Osteocyte (in vitro differentiated cells): ENCODE data around the gene RHCG. TPM values are rescaled to one million over a fixed set of nuclear protein-coding genes. Genes with fewer than 3 reads are reported as not detected.

ENCODE experiments used
- DNase-seq: peaks from one replicate; pipeline ENCODE4 v3.0.0; 2021; ENCODE audit warnings: mixed read lengths; ENCODE audit not compliant: unreplicated experiment; ENCODE audit errors: extremely low spot score
- H3K27ac Mint-ChIP-seq: one replicate; pipeline ENCODE4 v1.8.0; 2021; ENCODE audit warnings: mild to moderate bottlenecking, mixed read lengths; ENCODE audit not compliant: unreplicated experiment
- H3K27me3 Mint-ChIP-seq: one replicate; pipeline ENCODE4 v1.8.0; 2021; ENCODE audit warnings: mixed read lengths; ENCODE audit not compliant: unreplicated experiment
- H3K36me3 Mint-ChIP-seq: one replicate; pipeline ENCODE4 v1.8.0; 2021; ENCODE audit warnings: mixed read lengths; ENCODE audit not compliant: unreplicated experiment
- H3K4me1 Mint-ChIP-seq: one replicate; pipeline ENCODE4 v1.8.0; 2021; ENCODE audit warnings: mixed read lengths; ENCODE audit not compliant: unreplicated experiment
- H3K4me3 Mint-ChIP-seq: one replicate; pipeline ENCODE4 v1.8.0; 2021; ENCODE audit warnings: mild to moderate bottlenecking, moderate library complexity, mixed read lengths; ENCODE audit not compliant: unreplicated experiment
- H3K9me3 Mint-ChIP-seq: one replicate; pipeline ENCODE4 v1.8.0; 2021; ENCODE audit warnings: mixed read lengths; ENCODE audit not compliant: unreplicated experiment
- CTCF ChIP-seq: fragments of 200-600 bp; sonication (generic); IDR thresholded peaks from 2 replicates; pipeline ENCODE4 v1.5.0; 2021; ENCODE audit warnings: antibody characterized with exemption, mild to moderate bottlenecking, moderate library complexity
- total RNA-seq: library from RNA; stranded (reverse); gene quantifications from 2 replicates; pipeline ENCODE4 v1.2.1, GENCODE V29; 2021

Gene RHCG
- total RNA-seq, 1 donor from 2014 or later: not detected

DNA sequence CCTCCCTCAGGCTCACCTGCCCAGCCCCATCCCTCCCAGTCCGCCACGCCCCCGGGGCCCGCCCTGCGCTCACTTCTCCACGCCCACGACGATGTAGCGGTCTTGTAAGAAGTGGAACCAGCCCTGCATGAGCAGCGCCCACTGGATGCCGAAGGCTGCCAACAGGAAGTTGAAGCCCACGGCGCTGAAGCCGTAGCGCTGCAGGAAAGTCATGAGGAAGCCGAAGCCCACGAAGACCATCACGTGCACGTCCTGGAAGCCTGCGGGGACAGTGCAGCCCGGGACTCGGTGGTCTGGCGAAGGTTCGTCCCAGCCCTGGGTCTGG, 9.7 kb downstream of the RHCG start:
- no peak for TF ChIP-seq CTCF
- H3K27me3 Mint-ChIP-seq: peaks cover 52% of the 10 kb centered on the region

DNA sequence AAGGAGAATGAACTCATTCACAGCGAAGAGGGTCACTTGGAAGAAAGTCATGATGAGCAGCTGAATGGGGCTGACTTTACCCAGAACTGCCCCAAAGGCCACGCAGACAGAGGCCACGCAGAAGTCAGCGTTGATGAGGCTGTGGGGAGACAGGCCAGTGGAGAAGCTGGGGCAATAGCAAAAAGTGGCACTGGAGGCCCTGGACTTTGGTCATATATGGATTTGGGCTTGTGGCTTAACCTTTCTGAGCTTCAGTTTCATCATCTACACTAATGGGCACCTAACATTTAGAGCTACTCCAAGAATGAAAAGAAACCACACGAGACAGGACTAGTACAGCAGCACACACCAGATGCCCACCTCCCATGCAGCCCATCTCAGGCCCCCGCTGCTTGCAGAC, 13.3 kb downstream of the RHCG start:
- TF ChIP-seq CTCF: no peak
- Mint-ChIP-seq H3K36me3 (no peaks in the 10 kb centered on the region), H3K4me1 (no peaks in the 10 kb centered on the region), H3K27me3 (peaks cover 39% of the 10 kb centered on the region), H3K27ac (no peak overlapping the region), H3K9me3 (no peaks in the 10 kb centered on the region), H3K4me3 (no peak overlapping the region)
- DNase-seq: no peak

More for the DNA sequence above, 9.7 kb downstream of the RHCG start:
- Mint-ChIP-seq H3K4me1 (no peaks in the 10 kb centered on the region), H3K27ac (no peak overlapping the region), H3K9me3 (no peaks in the 10 kb centered on the region), H3K36me3 (no peaks in the 10 kb centered on the region), H3K4me3 (no peak overlapping the region)
- no peak for DNase-seq

GRCh38 chr15:89482139-89482538, 14.2 kb downstream of the RHCG start:
- Mint-ChIP-seq H3K27ac (no peak overlapping the region), H3K9me3 (no peaks in the 10 kb centered on the region), H3K4me3 (no peak overlapping the region), H3K4me1 (no peaks in the 10 kb centered on the region), H3K36me3 (no peaks in the 10 kb centered on the region), H3K27me3 (peaks cover 30% of the 10 kb centered on the region)
- no peak for DNase-seq
- no peak for TF ChIP-seq CTCF

- Mint-ChIP-seq H3K36me3 (no peaks in the 10 kb centered on the region), H3K9me3 (no peaks in the 10 kb centered on the region), H3K4me1 (no peaks in the 10 kb centered on the region), H3K27me3 (peaks cover 30% of the 10 kb centered on the region), H3K4me3 (no peak overlapping the region), H3K27ac (no peak overlapping the region)
- DNase-seq: no peak
- TF ChIP-seq CTCF: no peak
These were observed 15.9 kb downstream of the RHCG start for GRCh38 chr15:89480505-89480904.

DNA sequence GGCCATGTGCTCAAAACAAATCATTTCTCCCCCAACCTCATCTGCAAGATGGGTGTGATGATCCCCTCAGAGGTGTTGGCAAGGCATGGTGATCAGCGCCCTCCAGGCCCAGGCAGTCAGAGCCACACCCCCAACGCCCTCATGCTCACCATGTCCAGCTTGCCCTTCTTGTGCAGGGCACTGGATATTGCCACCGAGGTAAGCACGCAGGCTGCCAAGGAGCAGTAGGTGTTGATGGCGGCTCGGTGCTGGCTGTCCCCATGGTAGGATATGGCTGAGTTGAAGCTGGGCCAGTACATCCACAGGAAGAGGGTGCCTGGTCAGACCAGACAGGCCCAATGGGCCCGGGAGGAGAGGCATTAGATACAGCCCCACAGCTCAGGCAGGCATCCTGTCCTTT, 17.2 kb downstream of the RHCG start:
- peaks cover 29% of the 10 kb centered on the region for H3K27me3 Mint-ChIP-seq
- H3K9me3 Mint-ChIP-seq: no peaks in the 10 kb centered on the region
- no peak for TF ChIP-seq CTCF
- no peak overlapping the region for H3K27ac Mint-ChIP-seq
- no peak overlapping the region for H3K4me3 Mint-ChIP-seq
- no peaks in the 10 kb centered on the region for H3K4me1 Mint-ChIP-seq
- no peaks in the 10 kb centered on the region for H3K36me3 Mint-ChIP-seq
- DNase-seq: no peak
